NCI-H524 (cell line): Measurements from ENCODE around the gene PPP1R9A.
A peak's percentile ranks its signal among the peaks of the same experiment; 100 is the strongest.

Experiments used
- DNase-seq, 2 experiments: peaks; one replicate each; lab custom pipeline; 2025; lab: John Stamatoyannopoulos, UW

Gene PPP1R9A

DNA sequence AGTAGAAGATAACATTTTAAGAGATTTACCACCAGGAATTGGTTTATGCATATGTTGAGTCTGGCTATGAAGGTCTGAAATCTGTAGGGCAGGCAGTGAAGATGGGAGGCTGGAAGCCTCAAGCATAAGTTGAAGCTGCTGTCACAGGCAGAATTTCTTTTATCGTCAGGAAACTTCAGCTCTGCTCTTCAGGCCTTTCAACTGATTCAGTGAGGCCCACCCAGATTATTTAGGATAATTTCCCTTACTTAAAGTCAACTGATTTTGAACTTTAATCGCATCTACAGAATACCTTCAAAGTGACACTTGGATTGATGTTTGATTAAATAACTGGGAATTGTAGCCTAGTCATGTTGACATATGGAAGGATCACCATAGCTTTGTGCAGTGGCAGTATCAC lies 190.5 kb downstream of the PPP1R9A start:
- no peak for DNase-seq

DNA sequence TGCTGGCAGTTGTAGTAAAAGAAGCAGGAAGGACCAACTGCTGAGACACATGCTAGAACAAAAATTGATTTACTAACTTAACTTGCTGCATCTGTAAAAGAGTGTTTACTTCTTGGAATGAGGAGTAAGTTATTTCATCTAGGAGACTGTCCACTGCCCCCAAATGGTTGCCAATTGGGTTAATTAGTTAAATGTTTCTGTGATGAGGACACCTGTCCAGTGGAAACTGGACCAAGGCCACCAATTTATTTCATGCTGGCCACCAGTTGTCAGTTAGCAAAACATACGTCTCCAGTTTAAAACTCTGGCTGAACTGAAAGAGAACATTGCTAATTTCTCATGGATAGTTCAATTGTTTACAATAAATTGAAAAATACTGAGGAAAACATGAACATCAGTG lies 191.7 kb downstream of the PPP1R9A start:
- no peak for DNase-seq

DNA sequence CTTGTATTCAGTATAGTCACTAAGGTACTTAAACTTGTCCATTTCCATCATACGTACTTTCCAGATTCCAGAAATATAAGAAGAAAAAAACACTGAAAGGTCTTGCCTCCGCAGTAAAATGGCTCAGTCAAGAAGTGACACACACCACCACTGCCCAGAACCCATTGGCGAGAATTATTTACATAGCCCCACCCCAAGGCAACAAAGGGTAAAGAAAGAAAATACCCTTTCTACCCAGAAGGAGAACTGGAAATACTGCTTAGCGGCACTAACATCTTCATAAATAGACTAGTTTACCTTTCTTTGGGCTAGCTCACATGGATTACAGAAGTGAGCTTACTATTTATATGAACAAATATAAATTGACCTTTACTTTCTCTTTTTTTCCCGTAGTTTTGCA lies 194.0 kb downstream of the PPP1R9A start:
- DNase-seq: no peak

DNA sequence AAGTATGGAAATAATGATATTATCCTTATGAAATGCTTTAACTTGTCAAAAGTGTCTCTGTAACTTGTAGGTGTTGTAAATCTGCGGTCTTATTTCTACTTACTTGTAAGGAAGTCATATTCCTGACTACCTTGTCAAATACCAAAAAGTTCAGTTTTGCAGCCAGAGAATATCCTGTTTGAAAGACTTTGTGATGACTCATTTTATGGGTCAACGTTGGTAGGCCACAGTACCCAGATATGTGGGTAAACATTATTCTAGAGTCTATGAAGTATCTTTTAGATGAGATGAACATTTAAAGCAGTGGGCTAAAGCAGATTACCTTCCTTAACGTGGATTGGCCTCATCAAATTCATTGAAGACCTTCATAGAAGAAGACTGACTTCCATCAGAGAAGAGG lies 195.3 kb downstream of the PPP1R9A start:
- DNase-seq: no peak

DNA sequence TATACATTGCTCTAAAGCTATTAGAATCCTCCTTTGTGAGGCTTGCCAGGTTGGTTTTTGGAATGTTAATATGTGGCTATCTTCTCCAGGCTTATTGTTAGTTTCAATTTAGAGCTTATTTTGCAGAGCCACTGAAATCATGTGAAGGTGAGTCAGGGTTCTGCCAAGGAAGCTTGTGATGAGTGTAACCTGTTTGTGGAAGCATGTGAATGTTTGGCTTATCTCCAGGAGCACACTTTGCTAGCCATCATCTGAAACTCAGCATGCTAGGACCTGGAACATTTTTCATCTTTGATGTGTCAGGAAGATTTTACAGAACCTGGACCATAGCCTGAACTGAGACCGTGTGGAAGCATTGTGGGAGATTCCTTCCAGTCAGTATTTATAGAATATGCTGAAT lies 197.3 kb downstream of the PPP1R9A start:
- no peak for DNase-seq

DNA sequence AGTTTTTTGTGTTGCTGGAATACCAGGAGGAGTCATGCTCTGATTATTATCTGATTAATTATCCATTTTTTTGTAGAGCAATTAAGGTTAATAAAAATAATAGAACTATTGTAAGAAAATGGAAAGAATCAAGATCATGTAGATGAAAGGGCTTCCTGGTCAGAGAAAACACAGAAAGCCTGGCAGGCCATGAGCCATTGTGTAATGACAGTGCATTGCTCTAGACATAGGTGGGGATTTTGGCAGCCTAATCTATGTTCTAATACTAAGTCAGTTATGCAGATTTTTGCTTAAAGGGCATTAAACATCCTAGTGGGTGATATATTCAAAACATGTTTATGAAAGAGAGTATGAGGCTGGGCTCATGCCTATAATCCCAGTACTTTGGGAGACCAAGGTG lies 198.2 kb downstream of the PPP1R9A start:
- no peak for DNase-seq

DNA sequence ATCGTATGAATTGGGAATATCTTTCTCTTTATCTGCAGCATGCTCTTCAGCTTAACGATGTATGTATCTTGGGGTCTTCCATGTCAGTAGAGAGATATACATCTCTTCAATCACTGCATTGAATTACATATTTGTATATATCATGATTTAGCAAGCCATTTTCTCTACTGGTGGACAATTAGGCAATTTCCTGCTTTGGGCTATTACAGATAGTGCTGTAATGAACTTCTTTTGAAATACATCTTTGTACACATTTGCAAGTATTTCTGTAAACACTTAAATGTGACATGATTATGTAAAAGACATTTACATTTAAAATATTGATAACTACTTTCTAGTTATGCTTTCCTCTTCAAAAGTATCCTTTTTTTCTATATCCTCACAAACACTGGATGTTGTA lies 199.0 kb downstream of the PPP1R9A start:
- DNase-seq: no peak

DNA sequence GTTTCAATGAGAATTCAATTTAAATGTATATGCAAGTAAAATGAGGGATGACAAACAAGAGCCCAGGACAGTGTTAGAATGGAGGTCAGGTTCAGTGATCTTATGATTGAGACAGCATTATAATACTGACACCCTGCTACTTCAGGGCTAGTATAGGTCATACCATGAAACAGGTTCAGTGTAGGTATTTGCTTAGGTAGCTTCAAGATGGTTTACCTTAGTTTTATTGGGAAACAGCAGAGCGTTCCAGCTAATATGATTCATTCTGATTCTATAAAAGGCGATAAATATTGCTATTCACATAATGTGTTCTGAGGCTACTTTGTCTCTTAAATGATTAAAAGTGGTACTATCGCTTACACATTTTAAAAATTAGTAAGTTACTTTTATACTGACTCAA lies 203.3 kb downstream of the PPP1R9A start:
- no peak for DNase-seq

DNA sequence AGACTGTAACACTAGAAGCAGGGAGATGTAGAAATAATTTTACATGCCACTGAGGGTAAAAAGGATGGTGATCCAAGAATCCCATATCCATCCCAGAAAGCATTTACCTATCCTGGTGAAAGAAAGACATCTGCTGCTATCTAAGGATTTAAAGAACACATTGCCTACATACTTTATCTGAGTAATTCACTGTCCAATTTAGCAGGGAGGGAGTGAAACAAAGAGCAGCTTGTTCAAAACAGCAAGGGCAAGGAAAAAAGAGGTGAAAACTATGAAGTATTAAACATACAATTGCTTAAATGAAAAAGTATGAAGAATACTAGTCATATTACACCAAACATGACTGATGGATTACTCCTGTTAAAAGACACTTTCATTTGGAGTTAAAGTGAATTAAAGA lies 206.2 kb downstream of the PPP1R9A start:
- no peak for DNase-seq

DNA sequence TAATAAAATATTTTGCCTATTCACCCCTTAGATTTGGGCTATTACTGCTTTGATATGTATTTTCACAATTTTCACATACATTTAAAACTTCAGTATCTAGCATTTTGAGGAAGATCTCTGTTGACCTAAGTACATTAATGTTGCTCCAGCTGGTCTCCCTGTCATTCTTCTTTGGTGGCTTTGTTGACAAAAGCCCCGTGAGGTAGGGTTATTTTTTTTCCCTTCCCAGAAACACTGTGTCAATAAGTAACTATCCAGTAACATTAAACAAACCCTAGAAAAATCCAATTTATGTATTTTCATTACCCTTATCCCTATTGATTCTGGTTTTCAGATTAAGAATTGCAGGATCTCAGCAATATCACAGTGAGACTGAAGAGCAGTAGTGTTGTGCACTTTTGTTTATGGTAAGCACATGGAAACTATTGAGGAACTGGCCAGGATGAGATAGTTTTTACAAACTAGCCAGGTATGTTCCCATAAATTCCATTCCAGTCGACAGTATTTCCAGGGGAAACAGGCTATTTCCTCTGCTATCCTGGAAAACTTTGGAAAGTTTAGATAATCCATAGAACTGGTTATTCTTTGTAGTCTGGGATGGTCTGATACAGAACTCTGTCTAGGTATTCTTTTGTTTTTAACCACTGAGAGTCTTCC lies 218.8 kb downstream of the PPP1R9A start:
- DNase-seq: no peak

DNA sequence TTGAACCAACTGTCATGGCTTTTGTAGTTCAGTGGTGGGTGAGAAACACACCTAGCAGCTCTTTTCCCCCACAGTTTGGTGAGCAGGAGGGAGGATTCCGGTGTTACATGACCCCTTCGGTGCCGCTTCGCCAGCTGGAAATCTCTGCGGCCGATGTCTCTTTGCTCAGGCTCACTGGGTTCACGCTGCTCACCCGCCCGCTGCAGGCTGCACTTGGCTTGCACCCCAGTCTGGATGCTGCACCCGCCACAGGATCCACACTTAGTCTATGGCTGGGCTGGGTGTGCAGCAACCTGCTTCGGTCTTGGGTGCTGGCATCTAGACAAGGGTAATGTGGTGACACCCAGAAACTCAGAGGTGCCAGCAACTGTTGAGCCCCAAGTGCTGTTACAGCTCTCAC lies 225.1 kb downstream of the PPP1R9A start:
- DNase-seq: no peak

DNA sequence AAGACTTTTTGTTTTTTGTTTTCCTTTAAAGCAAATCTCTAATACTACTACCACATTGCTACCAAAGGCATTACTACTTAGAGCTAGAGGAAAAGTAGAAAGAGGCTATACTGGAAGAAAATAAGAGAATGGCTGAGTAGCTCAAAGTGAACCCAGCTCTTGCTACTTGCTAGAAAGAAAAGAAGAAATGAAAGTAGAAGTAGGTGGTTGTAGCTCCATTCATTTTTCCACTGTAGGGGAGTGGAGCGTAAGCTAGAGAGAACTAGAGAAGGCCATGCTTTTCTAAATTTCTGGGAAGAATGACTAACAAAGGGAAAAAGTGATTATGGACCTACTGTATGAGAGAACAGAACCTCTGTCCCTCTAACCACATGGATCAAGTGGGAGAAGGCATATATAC lies 232.5 kb downstream of the PPP1R9A start:
- no peak for DNase-seq

DNA sequence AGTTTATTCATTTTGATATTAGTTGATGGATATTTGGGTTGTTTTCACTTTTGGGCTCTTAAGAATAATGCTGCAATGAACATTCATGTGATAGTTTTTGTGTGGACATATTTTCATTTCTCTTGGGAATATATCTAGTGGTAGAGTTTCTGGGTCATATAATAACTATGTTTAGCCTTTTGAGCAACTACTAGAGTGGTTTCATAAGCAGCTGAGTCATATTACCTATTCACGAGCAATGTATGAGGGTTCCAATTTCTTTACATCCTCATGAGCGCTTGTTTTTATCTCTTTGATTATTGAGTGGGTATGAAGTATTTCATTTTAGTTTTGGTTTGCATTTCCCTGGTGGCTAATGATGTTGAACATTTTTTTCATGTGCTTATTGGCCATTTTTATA lies 234.4 kb downstream of the PPP1R9A start:
- DNase-seq: no peak

DNA sequence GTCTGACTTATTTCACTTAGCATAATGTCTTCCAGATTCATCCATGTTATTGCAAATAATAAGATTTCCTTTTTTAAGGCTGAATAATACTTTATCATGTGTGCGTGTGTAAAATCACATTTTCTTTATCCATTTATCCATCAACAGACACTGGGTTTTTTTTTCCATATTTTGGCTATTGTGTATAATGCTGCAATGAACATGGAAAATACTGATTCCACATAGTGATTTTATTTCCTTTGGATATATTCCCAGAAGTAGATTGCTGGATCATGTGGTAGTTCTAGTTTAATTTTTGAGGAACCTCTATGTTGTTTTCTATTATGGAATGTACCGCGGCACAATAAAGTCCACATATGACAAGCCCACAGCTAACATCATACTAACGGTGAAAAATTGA lies 236.9 kb downstream of the PPP1R9A start:
- DNase-seq: no peak

DNA sequence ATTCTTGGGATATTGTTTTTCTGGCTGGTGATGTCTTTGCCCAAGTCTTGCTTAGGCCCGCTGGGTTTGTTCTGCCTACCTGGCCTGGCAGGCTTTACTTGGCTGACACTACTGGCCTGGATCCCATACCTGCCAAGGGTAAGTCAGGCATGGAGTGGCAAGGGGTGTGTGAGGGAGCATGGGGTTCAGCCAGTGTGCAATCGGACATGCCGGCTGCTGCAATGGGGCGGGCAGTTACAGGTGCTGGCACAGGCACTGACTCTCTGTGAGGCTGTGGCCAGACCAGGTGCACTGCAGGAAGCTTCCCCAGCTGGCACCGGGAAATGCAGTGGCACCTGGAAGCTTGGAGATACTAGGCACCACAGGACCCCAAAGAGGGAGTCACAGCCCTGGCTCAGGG lies 248.6 kb downstream of the PPP1R9A start:
- no peak for DNase-seq

DNA sequence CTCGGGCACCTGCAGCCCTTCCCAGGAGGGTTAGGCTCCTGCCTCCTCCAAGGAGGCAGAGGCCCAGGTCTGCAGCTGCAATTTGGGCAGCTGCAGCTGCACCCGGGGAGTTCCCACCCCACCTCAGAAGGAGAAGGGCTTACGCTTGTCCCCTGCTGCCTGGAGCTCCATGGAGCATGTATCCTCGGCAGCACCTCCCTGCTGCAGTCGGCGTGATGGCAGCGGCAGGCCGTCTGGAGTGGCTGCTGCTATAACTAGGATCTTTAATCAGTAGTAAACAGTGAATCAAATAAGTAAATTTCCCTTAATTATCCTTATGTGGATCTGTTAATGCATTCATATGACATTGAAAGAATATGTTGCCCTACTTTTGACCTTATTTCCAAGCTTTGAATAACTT lies 250.0 kb downstream of the PPP1R9A start:
- no peak for DNase-seq

DNA sequence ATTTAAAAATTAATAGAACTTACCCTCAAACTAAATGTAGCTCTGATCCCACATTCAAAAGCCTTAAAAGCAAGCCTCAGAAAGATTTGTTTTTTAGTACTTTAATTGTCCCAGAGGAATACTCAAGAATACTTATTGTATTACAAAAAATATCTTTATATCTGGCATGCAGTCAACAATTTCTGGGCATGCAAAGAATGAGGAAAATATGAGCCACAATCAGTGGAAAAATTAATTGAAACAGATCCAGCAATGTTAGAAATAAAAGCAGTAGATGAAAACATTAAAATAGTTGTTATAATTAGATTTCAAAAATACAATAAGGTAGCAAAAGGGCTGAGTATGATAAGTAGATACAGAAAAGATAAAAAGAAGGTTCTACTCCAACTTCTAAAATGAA lies 262.3 kb downstream of the PPP1R9A start:
- DNase-seq: no peak

DNA sequence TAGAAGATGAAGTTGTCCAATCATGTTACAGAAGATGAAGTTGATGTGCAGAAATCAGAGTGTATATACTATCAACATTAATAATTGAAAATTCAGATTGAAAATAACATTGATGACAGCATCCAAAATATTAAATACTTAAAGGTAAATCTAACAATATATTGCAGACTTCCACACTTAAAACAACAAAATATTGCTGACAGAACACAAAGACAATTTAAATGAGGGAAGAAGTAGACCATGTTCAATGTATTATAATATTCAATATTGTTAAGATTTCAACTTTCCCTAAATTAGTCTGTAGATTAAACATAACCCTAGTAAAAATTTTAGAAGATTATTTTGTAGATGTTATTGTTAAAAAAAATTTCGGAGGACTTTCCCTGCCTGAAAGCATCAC lies 265.0 kb downstream of the PPP1R9A start:
- no peak for DNase-seq

DNA sequence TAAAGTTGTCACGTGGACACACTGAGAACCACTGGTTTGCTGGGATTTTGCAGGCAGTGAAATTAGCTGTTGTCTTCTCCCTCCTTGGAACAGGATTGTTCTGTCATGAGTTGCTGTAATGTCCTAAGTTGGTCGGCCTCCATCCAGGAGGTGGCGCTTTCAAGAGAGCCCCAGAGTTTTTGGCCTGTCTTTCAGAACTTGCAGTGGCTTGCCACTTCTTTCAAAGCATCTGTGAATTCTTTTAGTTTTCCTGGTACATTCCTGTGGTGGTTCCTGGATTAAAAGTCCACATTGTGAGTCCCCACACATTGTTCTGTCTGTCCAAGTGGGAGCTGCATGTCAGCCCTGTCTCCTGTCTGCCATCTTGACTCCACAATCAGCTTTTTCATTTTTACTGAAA lies 283.1 kb downstream of the PPP1R9A start:
- no peak for DNase-seq

DNA sequence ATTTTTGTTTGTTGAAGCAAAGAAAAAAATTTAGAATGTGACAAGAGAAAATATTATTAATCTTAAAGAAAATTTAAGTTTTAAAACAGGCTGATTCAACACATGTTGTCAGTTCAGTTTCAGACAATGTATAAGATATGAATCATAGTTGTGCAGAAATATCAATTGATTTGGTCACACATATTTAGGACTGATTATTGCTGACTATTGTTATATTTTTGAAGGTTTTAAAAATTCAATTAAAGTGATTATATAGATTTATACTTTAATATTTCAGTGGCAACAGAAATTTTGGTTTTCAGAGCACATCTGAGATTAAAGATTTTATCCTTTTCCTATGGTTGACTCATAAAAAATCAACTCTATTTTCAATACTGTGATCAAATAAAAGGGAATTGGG lies 284.4 kb downstream of the PPP1R9A start:
- DNase-seq: no peak

DNA sequence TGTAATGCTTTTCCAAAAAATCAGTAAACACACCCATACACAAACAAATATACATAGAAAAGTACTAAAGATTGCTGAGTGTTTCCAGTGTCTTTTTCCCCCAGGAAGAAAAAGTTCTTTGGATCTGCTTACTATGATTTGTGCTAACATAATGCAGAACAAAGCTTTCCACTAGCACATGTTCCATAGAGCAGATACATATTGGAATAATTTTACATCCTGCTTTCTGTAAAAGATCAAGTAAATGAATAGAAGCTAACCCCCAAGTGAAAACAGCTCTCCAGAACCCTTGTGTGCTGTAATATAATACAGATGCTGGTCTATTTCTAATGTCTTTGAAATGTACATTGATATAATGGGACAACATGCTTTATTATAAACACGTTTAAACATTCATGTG lies 291.5 kb downstream of the PPP1R9A start:
- no peak for DNase-seq

DNA sequence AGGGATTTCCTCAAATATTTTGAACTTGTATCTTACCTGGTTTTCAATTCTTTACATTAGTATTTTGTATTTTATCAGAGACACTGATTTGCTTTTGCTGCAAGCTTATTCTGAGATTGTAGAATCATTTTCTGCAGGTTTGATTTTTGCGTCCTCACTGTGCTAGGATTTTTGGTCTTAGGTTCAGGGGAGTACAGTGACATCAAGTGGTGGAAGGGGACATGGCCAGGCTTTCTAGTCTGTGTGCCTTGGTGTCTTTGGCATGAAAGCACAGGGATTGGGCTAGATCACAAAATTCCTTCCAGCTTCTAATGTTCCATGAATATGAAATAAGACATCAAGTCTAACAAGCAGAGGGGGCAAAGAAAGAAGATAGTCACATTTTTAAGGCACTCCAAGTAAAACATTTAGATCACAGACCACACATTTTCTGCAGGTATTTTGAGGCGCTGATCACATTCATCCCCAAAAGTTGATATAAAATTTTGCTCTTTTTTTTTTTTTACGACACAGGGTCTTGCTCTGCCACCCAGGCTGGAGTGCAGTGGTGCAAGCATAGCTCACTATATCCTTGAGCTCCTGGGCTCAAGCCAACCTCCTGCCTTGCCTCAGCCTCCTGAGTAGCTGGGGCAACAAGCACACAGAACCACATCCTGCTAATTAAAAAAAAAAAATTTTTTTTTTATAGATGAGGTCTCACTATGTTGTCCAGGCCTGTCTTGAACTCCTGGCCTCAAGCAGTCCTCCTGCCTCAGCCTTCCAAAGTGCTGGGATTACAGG lies 292.6 kb downstream of the PPP1R9A start:
- peak; percentile 5 to 44 for DNase-seq

DNA sequence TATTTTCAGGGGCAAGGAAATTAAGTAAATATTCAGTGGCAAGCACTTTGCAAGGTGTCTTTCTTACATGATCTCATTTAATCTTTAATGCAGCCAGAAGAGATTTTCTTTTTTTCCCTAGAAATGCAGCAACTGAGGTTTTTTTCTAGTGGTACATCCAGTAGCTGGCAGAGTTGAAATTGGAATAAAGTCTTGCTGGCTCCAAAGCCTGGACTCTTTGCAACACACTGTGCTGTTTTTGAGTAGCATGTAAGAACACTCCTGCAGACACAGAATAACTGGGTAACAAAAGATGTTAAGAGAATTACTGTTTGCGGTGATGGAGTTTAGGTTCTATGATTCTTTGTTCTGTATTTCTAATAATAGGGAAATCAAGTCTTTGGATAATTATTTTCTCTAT lies 293.3 kb downstream of the PPP1R9A start:
- no peak for DNase-seq

DNA sequence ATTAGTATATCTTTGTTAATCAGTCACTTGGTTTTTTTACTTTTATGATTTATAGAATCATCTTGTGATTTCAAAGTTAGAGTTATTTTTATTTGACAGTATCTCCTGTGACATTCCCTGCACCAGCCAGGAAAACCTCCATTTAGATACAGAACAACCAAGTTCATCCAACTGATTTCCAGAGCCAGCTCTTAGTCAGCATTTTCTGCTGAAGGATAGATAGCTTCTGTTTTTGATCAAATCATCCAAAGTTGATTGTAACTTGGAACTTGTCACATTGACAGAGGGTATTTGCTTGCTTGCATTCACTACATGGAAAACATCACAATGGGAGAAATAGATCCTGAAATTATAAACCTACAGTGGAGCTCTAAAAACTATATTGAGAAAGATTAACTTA lies 294.3 kb downstream of the PPP1R9A start:
- no peak for DNase-seq
